GM19240 (cell line): ENCODE measurements around the gene GPS1.
A peak's percentile ranks its signal among the peaks of the same experiment; 100 is the strongest.
"Not testable (repeated sequence)": the region's sequence is repeated elsewhere in the genome, so short reads cannot be mapped to it uniquely, and the experiment has no call there.

Experiments used
- DNase-seq: peaks from one replicate; pipeline ENCODE4 v3.0.0; 2011; ENCODE audit warnings: low spot score; ENCODE audit not compliant: insufficient read length

The GPS1 gene

GRCh38 chr17:82025401-82026107 is 26.1 kb upstream of the GPS1 start:
- DNase-seq, result no peak

DNA sequence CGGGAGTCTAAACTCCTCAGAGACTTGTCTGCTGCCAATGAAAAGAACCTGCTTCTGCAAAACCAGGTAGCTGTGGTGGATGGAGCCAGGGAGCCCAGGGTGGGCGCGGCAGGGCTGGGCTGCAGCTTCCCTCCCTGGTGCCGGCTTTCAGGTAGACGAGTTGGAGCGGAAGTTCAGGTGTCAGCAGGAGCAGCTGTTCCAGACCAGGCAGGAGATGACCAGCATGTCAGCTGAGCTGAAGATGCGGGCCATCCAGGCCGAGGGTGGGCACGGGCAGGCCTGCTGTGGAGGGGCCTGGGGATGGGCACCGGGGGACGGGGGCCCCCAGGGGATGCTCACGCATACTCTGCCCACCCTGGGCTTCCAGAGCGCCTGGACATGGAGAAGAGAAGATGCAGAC is 23.5 kb upstream of the GPS1 start:
- DNase-seq, result no peak

- DNase-seq, result no peak
Measured at GRCh38 chr17:82028966-82029365, 22.7 kb upstream of the GPS1 start.

GRCh38 chr17:82029391-82029790 is 22.3 kb upstream of the GPS1 start:
- no peak for DNase-seq

DNA sequence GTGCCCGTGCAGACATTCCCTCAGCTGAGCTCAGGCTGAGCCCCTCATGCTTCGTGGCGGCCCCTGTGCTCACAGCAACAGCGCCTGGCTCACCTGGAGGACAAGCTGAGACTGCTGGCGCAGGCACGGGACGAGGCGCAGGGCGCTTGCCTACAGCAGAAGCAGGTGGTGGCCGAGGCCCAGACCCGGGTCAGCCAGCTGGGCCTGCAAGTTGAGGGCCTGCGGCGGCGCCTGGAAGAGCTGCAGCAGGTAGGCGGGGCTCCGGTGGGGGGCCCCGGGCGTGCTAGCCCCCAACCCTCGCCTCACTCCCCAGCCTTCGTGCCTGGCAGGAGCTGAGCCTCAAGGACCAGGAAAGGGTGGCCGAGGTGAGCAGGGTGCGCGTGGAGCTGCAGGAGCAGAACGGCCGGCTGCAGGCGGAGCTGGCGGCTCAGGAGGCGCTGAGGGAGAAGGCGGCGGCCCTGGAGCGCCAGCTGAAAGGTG is 21.7 kb upstream of the GPS1 start:
- no peak for DNase-seq

DNA sequence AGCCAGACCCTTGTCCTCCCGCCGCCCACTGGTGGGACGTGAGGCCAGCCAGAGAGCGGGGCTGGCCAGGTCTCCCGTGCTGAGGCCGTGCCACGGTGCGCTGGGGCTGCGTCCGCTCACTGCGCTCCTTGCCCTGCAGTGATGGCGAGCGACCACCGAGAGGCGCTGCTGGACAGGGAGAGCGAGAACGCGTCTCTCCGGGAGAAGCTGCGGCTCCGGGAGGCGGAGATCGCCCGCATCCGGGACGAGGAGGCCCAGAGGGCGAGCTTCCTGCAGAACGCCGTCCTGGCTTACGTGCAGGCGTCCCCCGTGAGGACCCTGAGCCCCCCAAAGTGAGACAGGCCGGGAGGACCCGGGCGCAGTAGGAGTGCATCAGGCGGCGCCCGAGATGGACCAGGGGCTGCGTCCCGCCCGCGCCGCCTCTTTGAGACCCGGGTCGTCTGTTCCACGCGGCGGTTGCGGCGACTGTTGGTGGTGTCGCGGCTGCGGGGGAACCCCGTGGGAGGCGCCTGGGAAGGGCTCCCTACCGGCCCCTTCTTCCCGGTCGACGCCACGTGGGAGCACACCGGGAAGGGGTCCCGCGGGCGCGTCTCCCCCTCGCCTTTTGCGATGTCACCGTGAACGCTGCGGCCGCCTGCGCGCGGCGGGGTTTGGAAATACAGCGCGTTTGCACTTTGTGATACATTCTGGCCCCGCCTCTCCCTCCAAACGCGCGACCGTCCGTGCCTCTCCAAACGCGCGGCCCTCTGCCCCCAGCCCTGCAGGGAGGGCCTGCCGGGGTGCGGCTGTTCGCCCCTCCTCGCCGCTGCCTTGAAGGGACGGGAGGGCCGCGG is 21.0 kb upstream of the GPS1 start:
- DNase-seq, result peak; percentile 68

DNA sequence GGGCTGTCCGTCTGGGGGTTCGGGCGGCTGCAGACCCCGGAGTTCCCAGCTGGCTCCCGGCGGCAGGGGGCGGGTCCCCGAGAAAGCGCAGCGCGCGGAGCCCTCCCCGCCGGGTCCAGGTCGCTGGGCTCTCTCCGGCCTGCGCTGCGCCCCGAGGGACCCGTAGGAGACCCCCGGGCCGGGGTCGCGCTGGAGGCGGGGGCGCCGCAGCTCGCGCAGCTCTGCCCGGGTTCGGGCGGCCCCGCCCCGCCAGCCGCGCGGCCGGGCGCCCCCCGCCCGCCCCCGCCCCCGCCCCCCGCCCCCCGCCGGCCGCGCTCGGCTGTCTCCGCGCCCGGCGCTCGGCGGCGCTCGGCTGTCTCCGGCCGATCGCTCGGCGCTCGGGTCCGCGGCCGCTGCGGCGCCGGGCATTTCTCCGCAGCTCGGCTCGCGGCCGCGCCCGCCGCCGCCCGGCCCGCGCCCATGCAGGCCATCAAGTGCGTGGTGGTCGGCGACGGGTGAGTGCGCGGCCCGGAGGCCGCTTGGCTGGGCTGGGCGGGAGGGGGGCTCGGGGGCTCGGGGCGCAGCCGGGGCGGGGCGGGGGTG is 20.3 kb upstream of the GPS1 start, which contains the start of gene RAC3:
TSS of gene RAC3 (plus strand) at position 376 of the 582 bp plus-strand sequence. CDS start at position 460, 84 bp downstream.
- DNase-seq, result no peak

GRCh38 chr17:82031885-82032627 is 19.6 kb upstream of the GPS1 start:
- no peak for DNase-seq

DNA sequence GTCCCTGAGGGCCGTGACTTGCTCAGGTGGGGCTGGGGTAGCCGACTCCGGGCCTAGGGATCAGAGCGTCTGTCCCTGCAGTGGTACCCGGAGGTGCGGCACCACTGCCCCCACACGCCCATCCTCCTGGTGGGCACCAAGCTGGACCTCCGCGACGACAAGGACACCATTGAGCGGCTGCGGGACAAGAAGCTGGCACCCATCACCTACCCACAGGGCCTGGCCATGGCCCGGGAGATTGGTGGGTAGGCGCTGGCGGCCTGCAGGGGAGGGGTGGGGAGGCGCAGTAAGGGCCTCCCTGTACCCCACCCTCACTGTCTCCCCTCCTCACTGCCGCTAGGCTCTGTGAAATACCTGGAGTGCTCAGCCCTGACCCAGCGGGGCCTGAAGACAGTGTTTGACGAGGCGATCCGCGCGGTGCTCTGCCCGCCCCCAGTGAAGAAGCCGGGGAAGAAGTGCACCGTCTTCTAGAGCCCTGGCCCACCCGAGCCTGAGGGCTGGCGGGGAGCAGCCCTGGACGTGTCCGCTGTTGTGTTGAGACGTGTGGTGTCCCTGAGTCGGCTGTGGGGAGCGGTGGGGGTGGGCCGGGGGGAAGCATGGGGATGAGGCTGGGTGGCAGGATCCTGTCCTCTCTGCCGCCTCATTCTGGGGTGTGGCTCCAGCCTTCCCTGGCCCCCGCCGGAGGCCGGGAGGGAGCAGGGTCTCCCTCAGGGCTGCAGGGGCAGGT is 18.2 kb upstream of the GPS1 start:
- no peak for DNase-seq

- no peak for DNase-seq
Measured at GRCh38 chr17:82034371-82035011, 17.2 kb upstream of the GPS1 start.

DNA sequence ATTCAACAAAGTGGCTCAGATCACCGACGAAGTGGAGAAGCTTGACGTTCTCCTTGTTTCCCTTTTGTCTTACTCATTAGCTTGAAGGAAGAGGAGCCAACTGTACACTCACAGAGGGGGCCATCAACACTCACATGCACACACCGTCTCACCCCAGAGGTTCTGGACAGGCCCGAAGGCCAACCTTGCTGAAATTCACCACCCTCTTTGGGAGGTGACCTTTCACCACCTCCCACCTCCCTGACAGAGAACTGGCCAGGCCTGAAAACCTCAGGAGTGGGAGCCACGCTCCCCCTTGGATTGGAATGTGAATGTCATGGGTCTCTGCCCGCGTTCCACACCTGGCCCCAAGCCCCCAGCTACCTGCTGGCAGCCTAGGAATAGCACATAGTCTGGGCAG is 16.2 kb upstream of the GPS1 start:
- DNase-seq, result no peak

GRCh38 chr17:82035956-82036633 is 15.6 kb upstream of the GPS1 start:
- no peak for DNase-seq

GRCh38 chr17:82036634-82037091 is 15.0 kb upstream of the GPS1 start:
- no peak for DNase-seq

GRCh38 chr17:82037092-82037888 is 14.4 kb upstream of the GPS1 start, which contains the start of gene DCXR:
Gene DCXR, minus strand, starts transcription at chr17:82037697. Its CDS starts 15 bp downstream, at chr17:82037682.
- DNase-seq, result peak; percentile 99

- no peak for DNase-seq
Measured at GRCh38 chr17:82037889-82038195, 13.9 kb upstream of the GPS1 start.

DNA sequence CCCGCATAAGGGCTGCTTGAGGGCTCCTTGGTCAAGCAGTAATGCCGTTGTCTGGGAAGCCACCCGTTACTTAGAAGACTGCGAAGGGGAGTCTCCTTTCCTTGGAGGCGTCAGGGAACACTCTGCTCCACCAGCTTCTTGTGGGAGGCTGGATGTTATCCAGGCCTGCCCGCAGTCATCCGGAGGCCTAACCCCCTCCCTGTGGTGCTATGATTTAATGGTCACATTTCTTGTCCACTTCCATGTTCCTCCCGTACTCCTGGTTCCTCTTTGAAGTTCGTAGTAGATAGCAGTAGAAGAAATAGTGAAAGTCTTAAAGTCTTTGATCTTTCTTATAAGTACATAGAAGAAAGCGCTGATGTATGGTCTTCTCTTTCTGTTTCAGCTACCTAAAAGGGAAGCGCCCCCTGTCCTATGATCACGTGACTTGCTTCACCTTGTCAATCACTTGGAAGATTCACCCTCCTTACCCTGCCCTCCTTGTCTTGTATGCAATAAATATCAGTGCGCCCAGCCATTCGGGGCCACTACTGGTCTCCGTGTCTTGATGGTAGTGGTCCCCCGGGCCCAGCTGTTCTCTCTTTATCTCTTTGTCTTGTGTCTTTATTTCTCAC is 12.8 kb upstream of the GPS1 start:
- not testable (repeated sequence) for DNase-seq

DNA sequence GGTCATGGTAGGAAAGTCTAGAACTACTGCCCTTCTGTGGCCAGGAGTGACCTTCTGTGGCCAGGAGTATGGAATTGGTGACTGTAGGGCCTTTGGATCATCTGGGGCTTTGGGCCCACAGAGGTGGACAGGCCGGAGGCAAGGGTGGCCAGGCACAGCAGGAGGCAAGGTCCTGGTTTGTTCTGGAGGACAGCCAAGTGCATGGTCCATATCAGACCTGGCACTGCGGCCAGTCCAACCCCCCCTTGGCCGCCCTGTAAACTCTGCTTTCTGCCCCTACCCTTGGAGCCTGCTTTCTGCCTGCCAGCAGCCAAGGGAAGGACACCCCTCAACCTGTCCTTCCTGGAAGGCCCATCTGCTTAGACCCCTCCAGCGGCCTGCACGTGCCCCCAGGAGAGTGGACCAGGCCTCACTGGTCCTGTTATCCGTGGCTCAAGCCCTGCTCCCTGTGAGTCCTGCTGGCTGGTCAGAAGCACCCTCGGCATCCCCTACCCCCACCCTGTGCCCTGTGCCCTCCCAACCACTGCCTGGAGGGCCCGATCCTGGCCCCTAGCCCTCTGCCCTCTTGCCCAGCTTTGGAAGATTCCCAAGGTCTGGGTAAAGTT is 11.9 kb upstream of the GPS1 start:
- no peak for DNase-seq
